ENCODE measurements around the gene SLC35E4.

Gene SLC35E4

DNA sequence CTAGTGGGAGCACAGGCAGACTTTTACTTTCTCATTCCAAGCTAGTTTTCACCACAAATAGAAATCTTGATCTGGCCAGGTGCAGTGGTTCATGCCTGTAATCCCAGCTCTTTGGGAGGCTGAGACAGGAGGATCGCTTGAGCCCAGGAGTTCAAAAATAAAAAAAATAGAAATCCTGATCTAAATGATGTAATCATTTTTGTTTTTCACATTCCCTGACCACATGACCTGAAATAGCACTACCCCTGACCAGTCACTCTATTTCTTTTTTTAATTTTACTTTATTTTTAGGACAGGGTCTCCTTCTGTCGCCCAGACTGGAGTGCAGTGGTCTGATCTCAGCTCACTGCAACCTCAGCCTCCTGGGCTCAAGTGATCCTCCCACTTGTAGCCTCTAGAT lies 30.9 kb upstream of the SLC35E4 start:
- no peak for DNase-seq
- H3K36me3 ChIP-seq, result no peaks in the 10 kb centered on the region
- peaks cover 8% of the 10 kb centered on the region; the same call in 1 of the 2 replicates for H3K4me1 ChIP-seq
- no peak overlapping the region for H3K4me3 ChIP-seq (ENCODE audit: low read depth, low read length)
- no peak for TF ChIP-seq CTCF (IDR thresholded peaks at IDR 0.05; ENCODE audit: low read depth, low read length)
- no peaks in the 10 kb centered on the region for H3K27me3 ChIP-seq
- no peaks in the 10 kb centered on the region for H3K9me3 ChIP-seq

- peak; percentile 84 for TF ChIP-seq CTCF (IDR thresholded peaks at IDR 0.05; ENCODE audit: low read depth, low read length)
- DNase-seq, result peak; percentile 63
- Histone ChIP-seq H3K4me1 (peaks cover 8% of the 10 kb centered on the region; the same call in 1 of the 2 replicates), H3K4me3 (ENCODE audit: low read depth, low read length) (peak overlapping the region; percentile 81), H3K9me3 (no peaks in the 10 kb centered on the region), H3K36me3 (no peaks in the 10 kb centered on the region), H3K27me3 (no peaks in the 10 kb centered on the region)
Observed at GRCh38 chr22:30605449-30606110, 30.0 kb upstream of the SLC35E4 start.

DNA sequence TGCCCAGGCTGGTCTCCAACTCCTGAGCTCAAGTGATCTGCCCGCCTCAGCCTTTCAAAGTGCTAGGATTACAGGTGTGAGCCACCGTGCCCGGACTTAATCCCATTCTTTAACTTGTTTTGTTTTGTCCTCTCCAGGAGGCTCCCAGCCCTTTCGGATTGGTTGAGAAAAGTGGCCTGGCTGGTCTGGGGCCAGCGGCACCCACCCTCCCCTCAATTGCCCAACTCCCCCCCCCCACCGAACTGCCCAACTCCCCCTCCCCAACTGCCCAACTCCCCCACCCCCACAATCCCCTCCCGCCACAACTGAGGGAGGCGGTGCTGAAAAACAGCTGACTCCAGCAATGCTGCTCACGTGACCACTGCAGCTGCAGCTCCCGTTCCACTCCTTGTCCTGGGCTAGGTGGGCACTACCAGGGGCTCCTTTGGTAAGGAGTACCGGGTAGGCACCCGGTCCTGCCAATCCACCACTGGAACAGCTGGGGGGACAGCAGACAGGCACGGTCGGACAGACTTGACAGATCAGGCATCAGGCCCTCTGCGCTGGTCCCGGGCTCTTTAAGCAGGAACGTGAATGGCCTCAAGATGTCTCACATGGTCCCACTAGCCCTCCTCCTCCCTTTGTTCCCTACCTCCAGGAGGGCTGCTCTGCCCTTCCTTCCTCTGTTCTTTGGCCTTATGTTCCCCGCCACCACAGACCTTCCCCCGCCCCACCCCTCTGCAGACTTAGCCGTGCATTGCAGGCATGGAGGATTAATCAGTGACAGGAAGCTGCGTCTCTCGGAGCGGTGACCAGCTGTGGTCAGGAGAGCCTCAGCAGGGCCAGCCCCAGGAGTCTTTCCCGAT lies 28.9 kb upstream of the SLC35E4 start, which contains the start of gene TCN2:
Gene TCN2 (plus strand): TSS at position 720 of the 845 bp plus-strand sequence. CDS start 158 bp downstream, outside the sequence.
- H3K4me3 ChIP-seq (ENCODE audit: low read depth, low read length), result peak within 1 kb of the TSS; percentile 81

GRCh38 chr22:30607300-30607930 lies 28.2 kb upstream of the SLC35E4 start:
- DNase-seq, result no peak
- Histone ChIP-seq H3K9me3 (no peaks in the 10 kb centered on the region), H3K4me1 (peaks cover 8% of the 10 kb centered on the region; the same call in 1 of the 2 replicates), H3K4me3 (ENCODE audit: low read depth, low read length) (peak overlapping the region; percentile 81), H3K27me3 (no peaks in the 10 kb centered on the region), H3K36me3 (no peaks in the 10 kb centered on the region)
- no peak for TF ChIP-seq CTCF (IDR thresholded peaks at IDR 0.05; ENCODE audit: low read depth, low read length)

More for the DNA sequence above, 28.9 kb upstream of the SLC35E4 start, which contains the start of gene TCN2:
- H3K4me1 ChIP-seq, result peaks cover 8% of the 10 kb centered on the region; the same call in 1 of the 2 replicates
- TF ChIP-seq CTCF (IDR thresholded peaks at IDR 0.05; ENCODE audit: low read depth, low read length), result no peak
- no peaks in the 10 kb centered on the region for H3K36me3 ChIP-seq
- H3K9me3 ChIP-seq, result no peaks in the 10 kb centered on the region
- no peaks in the 10 kb centered on the region for H3K27me3 ChIP-seq
- DNase-seq, result peak; percentile 65

DNA sequence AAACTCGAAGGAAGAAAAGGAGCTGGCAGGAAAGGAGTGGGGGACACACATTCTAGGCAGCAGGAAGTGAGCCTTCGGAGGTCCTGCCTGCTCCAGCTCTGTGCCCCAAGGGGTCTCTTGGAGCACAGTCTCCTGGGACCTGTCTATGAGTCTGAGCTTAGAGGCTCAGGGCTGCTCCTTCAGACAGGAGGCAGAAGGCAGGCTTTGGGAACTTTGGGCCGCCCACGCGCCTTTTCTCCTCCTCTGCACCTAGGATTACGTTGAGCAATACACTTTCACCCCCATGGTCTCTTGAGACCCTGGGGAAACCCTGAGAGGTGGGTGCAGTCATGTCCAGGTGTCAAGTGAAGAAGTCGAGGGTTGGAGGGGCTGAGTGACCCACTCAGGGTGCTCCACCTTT lies 27.6 kb upstream of the SLC35E4 start:
- Histone ChIP-seq H3K9me3 (no peaks in the 10 kb centered on the region), H3K4me1 (peaks cover 8% of the 10 kb centered on the region; the same call in 1 of the 2 replicates), H3K27me3 (no peaks in the 10 kb centered on the region), H3K36me3 (no peaks in the 10 kb centered on the region), H3K4me3 (ENCODE audit: low read depth, low read length) (no peak overlapping the region)
- DNase-seq, result no peak
- no peak for TF ChIP-seq CTCF (IDR thresholded peaks at IDR 0.05; ENCODE audit: low read depth, low read length)

All from BE2C (cell line).